Left ventricle myocardium inferior (tissue), 1 donor: Measurements from ENCODE around the gene TBC1D22A. TPM values are rescaled to one million over a fixed set of nuclear protein-coding genes. Genes with fewer than 3 reads are reported as not detected.

Source experiments
- DNase-seq: peaks from one replicate; pipeline ENCODE4 v3.0.0-alpha.2; 2020
- H3K27ac ChIP-seq: fragments of 200-600 bp; replicated peaks from 2 replicates; pipeline ENCODE4 v1.8.0; 2021
- H3K27me3 ChIP-seq: fragments of 200-600 bp; 2 replicates; pipeline ENCODE4 v1.8.0; 2021; ENCODE audit warnings: low read depth
- H3K36me3 ChIP-seq: fragments of 200-600 bp; 2 replicates; pipeline ENCODE4 v1.8.0; 2021
- H3K4me1 ChIP-seq: fragments of 200-600 bp; 2 replicates; pipeline ENCODE4 v1.8.0; 2021
- H3K4me3 ChIP-seq: fragments of 200-600 bp; 2 replicates; pipeline ENCODE4 v1.8.0; 2021; ENCODE audit warnings: mild to moderate bottlenecking, moderate library complexity
- H3K9me3 ChIP-seq: fragments of 200-600 bp; replicated peaks from 2 replicates; pipeline ENCODE4 v1.8.0; 2021
- intact Hi-C: fragments of 100-400 bp; cut with micrococcal nuclease; formaldehyde crosslinking; loops from one replicate; pipeline ENCODE4 v1.11.0; 2022
- total RNA-seq: library from RNA; stranded (reverse); fragmentation: NEBNext Ultra II Directional; extraction: Animal tissue kit (Norgen Biotek cat#: 25700); gene quantifications from one replicate; pipeline ENCODE4 v1.2.1, GENCODE V29; 2021
- TF ChIP-seq, protein P1 (sequence below): fragments of 200-600 bp; IDR thresholded peaks from 2 replicates; pipeline ENCODE4 v1.8.0; 2021; ENCODE audit warnings: antibody characterized with exemption, mild to moderate bottlenecking, borderline replicate concordance
- donor health status: DM: no; HTN: yes; CAD: no; lungs with severe emphysema.

The TBC1D22A gene
- total RNA-seq, 1 donor from 2014 or later: 16.2 TPM

DNA sequence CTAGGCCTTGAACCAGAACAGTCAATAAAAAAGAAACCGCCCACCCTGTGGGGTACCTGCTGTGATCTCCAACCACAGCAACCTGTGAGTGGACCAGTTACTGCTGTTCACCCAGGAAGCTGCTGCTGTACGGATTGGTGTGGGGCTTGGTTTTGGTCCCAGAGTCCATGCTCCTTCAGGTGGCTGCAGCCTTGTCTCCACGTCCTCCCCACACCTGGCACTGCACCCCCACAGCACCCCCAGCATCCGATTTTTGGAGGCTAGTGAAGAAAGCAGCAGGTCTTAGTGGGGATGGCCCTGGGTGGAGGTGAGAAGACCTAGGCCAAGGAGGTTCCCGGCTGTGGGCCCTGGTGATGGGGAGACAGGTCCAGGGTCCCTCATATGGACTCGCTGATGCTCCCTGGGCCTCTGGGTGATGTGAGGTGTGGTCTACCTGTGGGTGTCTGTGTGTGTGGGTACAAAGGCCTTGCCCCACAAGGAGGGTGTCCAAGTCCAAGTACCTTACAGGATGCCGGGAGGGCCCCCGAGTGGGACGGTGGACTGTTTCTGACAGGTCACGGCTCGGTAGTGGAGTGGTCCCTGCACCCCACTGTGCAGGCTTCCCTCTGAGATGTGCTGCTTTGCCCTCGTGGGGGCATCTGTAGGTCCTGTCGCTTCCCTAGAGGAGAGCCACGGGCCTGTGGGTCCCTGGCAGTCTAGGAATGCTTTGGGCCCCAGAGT lies 283.4 kb downstream of the TBC1D22A start:
- H3K4me3 ChIP-seq: no peak overlapping the region
- H3K9me3 ChIP-seq: no peaks in the 10 kb centered on the region
- no peaks in the 10 kb centered on the region for H3K4me1 ChIP-seq
- no peak overlapping the region for H3K27ac ChIP-seq
- no peaks in the 10 kb centered on the region for H3K36me3 ChIP-seq
- intact Hi-C loops: no loop called here
- no peak for DNase-seq
- TF ChIP-seq, protein P1, sequence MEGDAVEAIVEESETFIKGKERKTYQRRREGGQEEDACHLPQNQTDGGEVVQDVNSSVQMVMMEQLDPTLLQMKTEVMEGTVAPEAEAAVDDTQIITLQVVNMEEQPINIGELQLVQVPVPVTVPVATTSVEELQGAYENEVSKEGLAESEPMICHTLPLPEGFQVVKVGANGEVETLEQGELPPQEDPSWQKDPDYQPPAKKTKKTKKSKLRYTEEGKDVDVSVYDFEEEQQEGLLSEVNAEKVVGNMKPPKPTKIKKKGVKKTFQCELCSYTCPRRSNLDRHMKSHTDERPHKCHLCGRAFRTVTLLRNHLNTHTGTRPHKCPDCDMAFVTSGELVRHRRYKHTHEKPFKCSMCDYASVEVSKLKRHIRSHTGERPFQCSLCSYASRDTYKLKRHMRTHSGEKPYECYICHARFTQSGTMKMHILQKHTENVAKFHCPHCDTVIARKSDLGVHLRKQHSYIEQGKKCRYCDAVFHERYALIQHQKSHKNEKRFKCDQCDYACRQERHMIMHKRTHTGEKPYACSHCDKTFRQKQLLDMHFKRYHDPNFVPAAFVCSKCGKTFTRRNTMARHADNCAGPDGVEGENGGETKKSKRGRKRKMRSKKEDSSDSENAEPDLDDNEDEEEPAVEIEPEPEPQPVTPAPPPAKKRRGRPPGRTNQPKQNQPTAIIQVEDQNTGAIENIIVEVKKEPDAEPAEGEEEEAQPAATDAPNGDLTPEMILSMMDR: no peak
- no peaks in the 10 kb centered on the region for H3K27me3 ChIP-seq

DNA sequence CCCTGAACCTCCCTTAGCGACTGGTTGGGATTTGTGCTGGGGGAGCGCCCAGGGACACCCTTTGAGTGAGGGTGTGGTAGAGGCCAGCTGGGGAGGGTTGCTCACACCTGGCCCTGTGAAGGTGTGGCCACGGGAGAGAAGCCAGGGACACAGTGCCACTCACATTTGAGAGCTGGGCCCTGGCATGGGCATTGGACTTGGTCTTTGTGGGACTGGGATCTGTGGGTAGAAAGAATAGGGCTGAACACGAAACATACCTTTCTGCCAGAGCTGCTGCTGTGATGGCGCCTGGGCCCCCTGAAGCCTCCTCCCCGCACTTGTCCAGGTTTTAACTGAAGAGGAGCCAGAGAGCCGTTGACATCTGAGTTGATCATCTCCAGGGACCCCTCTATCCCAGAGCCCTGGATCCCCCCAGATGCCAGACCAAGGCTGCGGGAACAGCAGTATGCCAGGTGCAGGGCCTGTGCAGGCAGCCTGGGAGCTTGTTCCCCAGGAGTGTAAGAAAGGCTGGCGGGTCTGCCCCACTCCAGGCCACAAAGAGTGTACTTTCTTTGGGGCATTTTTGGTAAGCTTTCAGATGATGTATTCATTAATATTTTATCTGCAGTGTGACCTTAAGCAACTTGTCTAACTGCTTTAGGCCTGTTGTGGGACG lies 284.1 kb downstream of the TBC1D22A start:
- no peaks in the 10 kb centered on the region for H3K4me1 ChIP-seq
- no peaks in the 10 kb centered on the region for H3K9me3 ChIP-seq
- H3K27me3 ChIP-seq: no peaks in the 10 kb centered on the region
- no peak overlapping the region for H3K4me3 ChIP-seq
- intact Hi-C loops: no loop called here
- no peak for DNase-seq
- TF ChIP-seq, protein P1: no peak
- no peak overlapping the region for H3K27ac ChIP-seq
- H3K36me3 ChIP-seq: no peaks in the 10 kb centered on the region

DNA sequence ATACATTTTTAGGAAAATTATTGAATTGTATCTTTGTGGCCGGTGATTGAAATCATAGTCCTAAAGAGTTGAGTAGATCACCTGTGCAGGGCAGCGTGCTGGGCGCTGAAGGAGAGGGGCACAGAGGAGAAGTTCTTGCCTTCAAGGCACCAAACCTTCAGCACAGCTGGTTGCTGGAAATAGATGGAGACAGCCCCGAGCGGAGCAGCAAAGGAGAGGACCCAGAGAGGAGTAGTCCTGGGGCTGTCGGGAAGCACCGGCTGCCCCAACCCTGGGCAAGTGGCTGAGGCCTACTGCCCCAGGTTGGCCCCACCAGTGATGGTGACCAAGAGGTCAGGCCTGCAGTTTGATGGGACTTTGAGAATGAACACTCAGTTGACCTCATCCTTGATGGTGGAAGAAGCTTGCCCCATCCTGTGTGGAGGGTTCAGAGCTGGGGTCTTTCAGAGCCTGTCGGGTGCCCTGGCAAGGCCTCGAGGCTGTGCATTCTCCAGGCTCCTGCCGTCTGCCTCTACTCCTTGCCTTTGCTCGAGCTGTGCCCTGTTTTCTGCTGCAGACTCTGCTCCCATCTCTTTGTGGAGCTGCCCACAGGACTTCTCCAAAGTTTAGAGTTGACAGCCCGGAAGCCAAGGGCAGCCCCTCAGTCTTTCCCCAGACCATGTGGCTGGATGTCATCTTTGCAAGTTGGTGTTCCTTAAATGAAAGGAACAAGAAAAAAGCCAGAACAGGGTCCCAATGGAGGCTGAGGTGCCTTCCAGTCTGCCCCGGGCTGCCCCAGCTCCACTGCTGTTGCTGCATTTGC lies 285.1 kb downstream of the TBC1D22A start:
- no peaks in the 10 kb centered on the region for H3K36me3 ChIP-seq
- H3K4me3 ChIP-seq: no peak overlapping the region
- TF ChIP-seq, protein P1: no peak
- no peak overlapping the region for H3K27ac ChIP-seq
- intact Hi-C loops: no loop called here
- no peaks in the 10 kb centered on the region for H3K27me3 ChIP-seq
- H3K9me3 ChIP-seq: no peaks in the 10 kb centered on the region
- DNase-seq: no peak
- no peaks in the 10 kb centered on the region for H3K4me1 ChIP-seq

DNA sequence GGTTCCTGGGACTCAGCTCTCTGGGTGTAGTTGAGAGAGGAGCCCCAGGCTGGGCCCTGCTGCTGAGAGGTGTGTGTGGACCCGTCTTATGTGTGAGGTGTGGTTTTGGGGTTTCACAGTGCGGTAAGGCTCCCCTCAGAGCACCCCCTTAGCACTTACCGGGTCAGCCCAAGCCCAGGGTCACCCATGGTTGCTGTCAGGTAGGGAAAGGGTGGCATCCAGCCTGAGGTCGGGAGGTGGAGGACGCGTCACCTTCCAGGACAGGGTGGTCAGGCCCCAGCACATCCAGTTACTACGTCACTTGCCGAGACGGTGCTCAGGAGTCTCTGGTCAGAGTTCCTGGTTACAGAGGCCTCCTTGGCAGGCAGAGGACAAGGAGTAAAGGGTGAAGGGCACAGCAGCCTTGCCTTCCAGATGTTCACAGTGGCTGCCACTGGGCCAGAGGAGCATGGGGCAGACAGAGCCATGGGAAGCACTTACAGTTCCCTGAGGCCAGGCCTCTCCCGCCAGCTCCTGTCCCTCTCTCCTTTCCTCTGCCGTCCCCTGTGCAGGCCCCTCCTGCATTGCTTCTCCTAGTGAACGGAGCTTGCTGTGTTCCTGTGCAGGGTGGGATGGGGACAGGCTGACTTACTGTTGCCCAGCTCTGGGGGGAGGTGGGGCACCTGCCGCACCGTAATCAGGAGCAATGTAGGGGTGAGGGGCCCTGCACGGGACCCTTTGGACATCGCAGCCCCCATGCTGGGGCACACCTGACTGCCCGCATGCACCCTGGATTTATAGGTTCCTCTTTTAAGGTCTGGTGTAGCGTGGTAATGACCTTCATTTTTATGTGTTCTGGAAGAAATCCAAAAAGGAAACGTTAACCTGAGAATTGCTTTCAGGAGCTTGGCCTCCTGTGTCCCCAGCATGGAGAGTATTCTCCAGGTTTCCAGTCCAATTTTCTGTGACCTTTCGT lies 285.9 kb downstream of the TBC1D22A start:
- Histone ChIP-seq H3K36me3 (no peaks in the 10 kb centered on the region), H3K9me3 (no peaks in the 10 kb centered on the region), H3K4me3 (no peak overlapping the region), H3K27me3 (no peaks in the 10 kb centered on the region), H3K27ac (no peak overlapping the region), H3K4me1 (no peaks in the 10 kb centered on the region)
- intact Hi-C loops: no loop called here
- TF ChIP-seq, protein P1: no peak
- no peak for DNase-seq
